HL-60 (cell line): ENCODE measurements around the gene COL11A2.

Experiments
- GABPA ChIP-seq: IDR thresholded peaks from 2 replicates; pipeline ENCODE4 v1.6.1; 2012; ENCODE audit warnings: low read depth
- POLR2AphosphoS5 ChIP-seq: IDR thresholded peaks from 2 replicates; pipeline ENCODE4 v1.6.1; 2012; ENCODE audit warnings: low read depth
- SPI1 ChIP-seq: IDR thresholded peaks from 2 replicates; pipeline ENCODE4 v1.6.1; 2012; ENCODE audit warnings: low read depth, mild to moderate bottlenecking, borderline replicate concordance
- TF ChIP-seq, protein P1 (sequence below): IDR thresholded peaks from one replicate; pipeline ENCODE4 v1.5.1; 2011; ENCODE audit warnings: low read length, control low read depth, inconsistent platforms; ENCODE audit not compliant: insufficient read depth
- TF ChIP-seq, protein P2 (sequence below): IDR thresholded peaks from 2 replicates; pipeline ENCODE4 v1.6.1; 2012; ENCODE audit warnings: low read depth; ENCODE audit not compliant: insufficient replicate concordance

- no peak for TF ChIP-seq POLR2AphosphoS5
- TF ChIP-seq, protein P1, sequence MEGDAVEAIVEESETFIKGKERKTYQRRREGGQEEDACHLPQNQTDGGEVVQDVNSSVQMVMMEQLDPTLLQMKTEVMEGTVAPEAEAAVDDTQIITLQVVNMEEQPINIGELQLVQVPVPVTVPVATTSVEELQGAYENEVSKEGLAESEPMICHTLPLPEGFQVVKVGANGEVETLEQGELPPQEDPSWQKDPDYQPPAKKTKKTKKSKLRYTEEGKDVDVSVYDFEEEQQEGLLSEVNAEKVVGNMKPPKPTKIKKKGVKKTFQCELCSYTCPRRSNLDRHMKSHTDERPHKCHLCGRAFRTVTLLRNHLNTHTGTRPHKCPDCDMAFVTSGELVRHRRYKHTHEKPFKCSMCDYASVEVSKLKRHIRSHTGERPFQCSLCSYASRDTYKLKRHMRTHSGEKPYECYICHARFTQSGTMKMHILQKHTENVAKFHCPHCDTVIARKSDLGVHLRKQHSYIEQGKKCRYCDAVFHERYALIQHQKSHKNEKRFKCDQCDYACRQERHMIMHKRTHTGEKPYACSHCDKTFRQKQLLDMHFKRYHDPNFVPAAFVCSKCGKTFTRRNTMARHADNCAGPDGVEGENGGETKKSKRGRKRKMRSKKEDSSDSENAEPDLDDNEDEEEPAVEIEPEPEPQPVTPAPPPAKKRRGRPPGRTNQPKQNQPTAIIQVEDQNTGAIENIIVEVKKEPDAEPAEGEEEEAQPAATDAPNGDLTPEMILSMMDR = no peak
- TF ChIP-seq, protein P2, sequence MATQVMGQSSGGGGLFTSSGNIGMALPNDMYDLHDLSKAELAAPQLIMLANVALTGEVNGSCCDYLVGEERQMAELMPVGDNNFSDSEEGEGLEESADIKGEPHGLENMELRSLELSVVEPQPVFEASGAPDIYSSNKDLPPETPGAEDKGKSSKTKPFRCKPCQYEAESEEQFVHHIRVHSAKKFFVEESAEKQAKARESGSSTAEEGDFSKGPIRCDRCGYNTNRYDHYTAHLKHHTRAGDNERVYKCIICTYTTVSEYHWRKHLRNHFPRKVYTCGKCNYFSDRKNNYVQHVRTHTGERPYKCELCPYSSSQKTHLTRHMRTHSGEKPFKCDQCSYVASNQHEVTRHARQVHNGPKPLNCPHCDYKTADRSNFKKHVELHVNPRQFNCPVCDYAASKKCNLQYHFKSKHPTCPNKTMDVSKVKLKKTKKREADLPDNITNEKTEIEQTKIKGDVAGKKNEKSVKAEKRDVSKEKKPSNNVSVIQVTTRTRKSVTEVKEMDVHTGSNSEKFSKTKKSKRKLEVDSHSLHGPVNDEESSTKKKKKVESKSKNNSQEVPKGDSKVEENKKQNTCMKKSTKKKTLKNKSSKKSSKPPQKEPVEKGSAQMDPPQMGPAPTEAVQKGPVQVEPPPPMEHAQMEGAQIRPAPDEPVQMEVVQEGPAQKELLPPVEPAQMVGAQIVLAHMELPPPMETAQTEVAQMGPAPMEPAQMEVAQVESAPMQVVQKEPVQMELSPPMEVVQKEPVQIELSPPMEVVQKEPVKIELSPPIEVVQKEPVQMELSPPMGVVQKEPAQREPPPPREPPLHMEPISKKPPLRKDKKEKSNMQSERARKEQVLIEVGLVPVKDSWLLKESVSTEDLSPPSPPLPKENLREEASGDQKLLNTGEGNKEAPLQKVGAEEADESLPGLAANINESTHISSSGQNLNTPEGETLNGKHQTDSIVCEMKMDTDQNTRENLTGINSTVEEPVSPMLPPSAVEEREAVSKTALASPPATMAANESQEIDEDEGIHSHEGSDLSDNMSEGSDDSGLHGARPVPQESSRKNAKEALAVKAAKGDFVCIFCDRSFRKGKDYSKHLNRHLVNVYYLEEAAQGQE = no peak
- no peak for TF ChIP-seq GABPA
- TF ChIP-seq SPI1 = no peak
Observed at GRCh38 chr6:33117811-33118277, 74.4 kb downstream of the COL11A2 start.
